8988T (cell line): ENCODE results near the gene RCVRN.

ENCODE experiments used
- DNase-seq: peaks from one replicate; pipeline ENCODE4 v3.0.0; 2011

The RCVRN gene

GRCh38 chr17:9895923-9896322 is 9.1 kb downstream of the RCVRN start:
- DNase-seq: no peak

GRCh38 chr17:9894231-9894630 is 10.8 kb downstream of the RCVRN start:
- no peak for DNase-seq

GRCh38 chr17:9893411-9894012 is 11.6 kb downstream of the RCVRN start:
- no peak for DNase-seq

GRCh38 chr17:9890124-9890523 is 14.9 kb downstream of the RCVRN start:
- DNase-seq: peak; percentile 58

GRCh38 chr17:9887508-9887907 is 17.6 kb downstream of the RCVRN start:
- DNase-seq: no peak

- no peak for DNase-seq
Observed at GRCh38 chr17:9886141-9886930, 18.7 kb downstream of the RCVRN start.

GRCh38 chr17:9883451-9883850 is 21.6 kb downstream of the RCVRN start:
- no peak for DNase-seq

- no peak for DNase-seq
Observed at GRCh38 chr17:9880582-9880999, 24.5 kb downstream of the RCVRN start.

- DNase-seq: no peak
Observed at GRCh38 chr17:9878786-9879525, 26.1 kb downstream of the RCVRN start.

GRCh38 chr17:9878356-9878755 is 26.7 kb downstream of the RCVRN start:
- no peak for DNase-seq

GRCh38 chr17:9875441-9875840 is 29.6 kb downstream of the RCVRN start:
- DNase-seq: no peak

GRCh38 chr17:9874722-9875121 is 30.3 kb downstream of the RCVRN start:
- no peak for DNase-seq

GRCh38 chr17:9872852-9873251 is 32.2 kb downstream of the RCVRN start:
- no peak for DNase-seq

GRCh38 chr17:9868552-9868951 is 36.5 kb downstream of the RCVRN start:
- no peak for DNase-seq

GRCh38 chr17:9865586-9865985 is 39.5 kb downstream of the RCVRN start:
- DNase-seq: no peak

GRCh38 chr17:9862949-9863348 is 42.1 kb downstream of the RCVRN start:
- no peak for DNase-seq

- DNase-seq: no peak
Observed at GRCh38 chr17:9862220-9862619, 42.9 kb downstream of the RCVRN start.

GRCh38 chr17:9860851-9861250 is 44.2 kb downstream of the RCVRN start:
- no peak for DNase-seq

- DNase-seq: no peak
Observed at GRCh38 chr17:9859781-9860180, 45.3 kb downstream of the RCVRN start.

- DNase-seq: no peak
Observed at GRCh38 chr17:9855036-9855435, 50.0 kb downstream of the RCVRN start.

GRCh38 chr17:9854255-9854654 is 50.8 kb downstream of the RCVRN start:
- DNase-seq: no peak

- no peak for DNase-seq
Observed at GRCh38 chr17:9850151-9850550, 54.9 kb downstream of the RCVRN start.
